Breast epithelium (tissue), 4 donors: ENCODE results near the gene ASTN2. TPM values are rescaled to one million over a fixed set of nuclear protein-coding genes. Genes with fewer than 3 reads are reported as not detected.

Experiments
- DNase-seq, 2 donors: peaks; one replicate each; pipeline ENCODE4 v3.0.0-alpha.2; 2019; ENCODE audit warnings: low spot score in 2 of 2
- H3K27ac ChIP-seq, 2 donors: fragments of 200-600 bp; sonication (generic) in 1 of 2; one replicate each; pipeline ENCODE4 v1.5.1; 2016 to 2019; ENCODE audit warnings: mild to moderate bottlenecking in 1 of 2
- H3K27me3 ChIP-seq, 2 donors: fragments of 200-600 bp; sonication (generic) in 1 of 2; one replicate each; pipeline versions ENCODE4 v1.5.1 to v1.6.0; 2017 to 2019; ENCODE audit warnings: control low read depth in 1 of 2, mild to moderate bottlenecking in 1 of 2
- H3K36me3 ChIP-seq: fragments of 200-600 bp; one replicate; pipeline ENCODE4 v1.5.1; 2019
- H3K4me1 ChIP-seq, 2 donors: fragments of 200-600 bp; sonication (generic); one replicate each; pipeline ENCODE4 v1.5.1; 2016 to 2019; ENCODE audit warnings: control low read depth in 1 of 2
- H3K4me3 ChIP-seq, 3 donors: fragments of 200-600 bp; sonication (generic); 1 replicate in 2 of 3; 2 replicates in 1 of 3; pipeline ENCODE4 v1.5.1; 2016 to 2019; ENCODE audit warnings: mild to moderate bottlenecking in 3 of 3, moderate library complexity in 2 of 3
- H3K9me3 ChIP-seq, 2 donors: fragments of 200-600 bp; sonication (generic) in 1 of 2; one replicate each; pipeline ENCODE4 v1.5.1; 2016 to 2019; ENCODE audit warnings: control low read depth in 1 of 2
- POLR2A ChIP-seq: fragments of 450-650 bp; IDR thresholded peaks from one replicate; pipeline ENCODE4 v1.6.1; 2016; ENCODE audit warnings: antibody characterized with exemption, mild to moderate bottlenecking, moderate library complexity
- POLR2AphosphoS5 ChIP-seq, 3 donors: sonication (generic); formaldehyde crosslinking; IDR thresholded peaks; one replicate each; pipeline ENCODE4 v1.6.1; 2017; ENCODE audit warnings: antibody characterized with exemption in 3 of 3
- intact Hi-C: fragments of 100-400 bp; cut with DNase I; formaldehyde crosslinking; loops from one replicate; pipeline ENCODE4 v1.15.1; 2023; ENCODE audit warnings: low total_unique reads
- total RNA-seq, 3 donors: library from RNA; depleted of rRNA; stranded (reverse); fragments of >200 nt; gene quantifications; one replicate each; pipeline ENCODE4 v1.1.0, GENCODE V29; 2016
- TF ChIP-seq, protein P1 (sequence below), 3 donors: fragments of 450-650 bp; IDR thresholded peaks; one replicate each; pipeline ENCODE4 v1.5.1; 2016 to 2017; ENCODE audit warnings: antibody characterized with exemption in 3 of 3, mild to moderate bottlenecking in 3 of 3, moderate library complexity in 3 of 3

ASTN2 gene
- total RNA-seq, 3 donors from 2014 or later: 9.1 to 13.8 (median 9.8) TPM

DNA sequence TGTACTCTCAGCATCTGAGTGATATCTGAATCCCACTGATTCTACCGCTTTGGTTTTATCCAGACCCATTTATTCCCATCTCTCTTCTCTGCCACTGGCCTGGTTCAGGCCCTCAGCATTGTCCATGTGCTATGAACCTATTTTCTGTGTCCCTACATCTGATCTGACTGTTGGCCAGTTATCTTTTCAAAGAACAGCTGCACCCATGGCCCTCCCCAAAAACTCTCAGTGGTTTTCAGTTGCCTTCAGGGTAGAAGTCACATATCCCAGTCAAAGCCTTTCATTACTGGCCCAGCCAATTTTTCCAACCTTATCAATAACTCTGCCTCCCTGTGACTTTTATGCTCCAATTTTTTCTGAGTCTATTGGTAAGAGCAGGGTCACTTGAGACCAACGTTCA lies 430.7 kb downstream of the ASTN2 start:
- no peaks in the 10 kb centered on the region for H3K36me3 ChIP-seq
- TF ChIP-seq POLR2A: no peak
- TF ChIP-seq, protein P1, sequence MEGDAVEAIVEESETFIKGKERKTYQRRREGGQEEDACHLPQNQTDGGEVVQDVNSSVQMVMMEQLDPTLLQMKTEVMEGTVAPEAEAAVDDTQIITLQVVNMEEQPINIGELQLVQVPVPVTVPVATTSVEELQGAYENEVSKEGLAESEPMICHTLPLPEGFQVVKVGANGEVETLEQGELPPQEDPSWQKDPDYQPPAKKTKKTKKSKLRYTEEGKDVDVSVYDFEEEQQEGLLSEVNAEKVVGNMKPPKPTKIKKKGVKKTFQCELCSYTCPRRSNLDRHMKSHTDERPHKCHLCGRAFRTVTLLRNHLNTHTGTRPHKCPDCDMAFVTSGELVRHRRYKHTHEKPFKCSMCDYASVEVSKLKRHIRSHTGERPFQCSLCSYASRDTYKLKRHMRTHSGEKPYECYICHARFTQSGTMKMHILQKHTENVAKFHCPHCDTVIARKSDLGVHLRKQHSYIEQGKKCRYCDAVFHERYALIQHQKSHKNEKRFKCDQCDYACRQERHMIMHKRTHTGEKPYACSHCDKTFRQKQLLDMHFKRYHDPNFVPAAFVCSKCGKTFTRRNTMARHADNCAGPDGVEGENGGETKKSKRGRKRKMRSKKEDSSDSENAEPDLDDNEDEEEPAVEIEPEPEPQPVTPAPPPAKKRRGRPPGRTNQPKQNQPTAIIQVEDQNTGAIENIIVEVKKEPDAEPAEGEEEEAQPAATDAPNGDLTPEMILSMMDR (IDR thresholded peaks at IDR 0.05): no peak
- no peak for TF ChIP-seq POLR2AphosphoS5 (IDR thresholded peaks at IDR 0.05)
- H3K27ac ChIP-seq: no peak overlapping the region
- intact Hi-C loops: no loop called here
- H3K4me1 ChIP-seq: no peaks in the 10 kb centered on the region
- no peak overlapping the region for H3K4me3 ChIP-seq
- no peak for DNase-seq
- no peaks in the 10 kb centered on the region for H3K9me3 ChIP-seq
- no peaks in the 10 kb centered on the region for H3K27me3 ChIP-seq

DNA sequence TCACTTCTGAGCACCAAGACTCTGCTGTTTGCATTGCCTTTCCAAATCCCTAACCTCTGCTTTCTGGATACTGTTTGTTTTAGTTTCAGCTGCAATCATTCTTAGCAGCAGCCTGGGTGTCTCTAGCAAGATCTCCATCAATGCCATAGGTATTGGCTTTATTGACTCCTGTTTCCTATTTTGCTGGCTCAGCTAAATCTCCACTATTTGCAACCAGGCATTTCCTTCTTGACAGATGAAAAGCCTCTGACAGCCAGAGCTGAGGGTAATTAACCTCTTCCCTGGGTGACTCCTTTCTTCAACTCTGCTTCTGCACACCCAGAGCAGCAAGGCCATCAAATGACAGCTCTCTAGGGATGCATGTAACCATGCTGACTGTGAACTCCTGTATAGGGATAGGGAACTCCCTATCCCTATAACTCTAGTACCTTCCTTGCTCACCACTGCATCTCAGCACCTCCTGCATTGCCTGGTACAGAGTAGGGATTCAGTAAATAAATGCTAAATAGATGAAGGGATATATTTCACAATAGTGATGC lies 434.2 kb downstream of the ASTN2 start:
- intact Hi-C loops: no loop called here
- Histone ChIP-seq H3K4me3 (no peak overlapping the region), H3K27ac (no peak overlapping the region), H3K4me1 (no peaks in the 10 kb centered on the region), H3K27me3 (no peaks in the 10 kb centered on the region), H3K36me3 (no peaks in the 10 kb centered on the region), H3K9me3 (no peaks in the 10 kb centered on the region)
- DNase-seq: no peak
- no peak for TF ChIP-seq POLR2AphosphoS5 (IDR thresholded peaks at IDR 0.05)
- no peak for TF ChIP-seq POLR2A
- TF ChIP-seq, protein P1 (IDR thresholded peaks at IDR 0.05): no peak

DNA sequence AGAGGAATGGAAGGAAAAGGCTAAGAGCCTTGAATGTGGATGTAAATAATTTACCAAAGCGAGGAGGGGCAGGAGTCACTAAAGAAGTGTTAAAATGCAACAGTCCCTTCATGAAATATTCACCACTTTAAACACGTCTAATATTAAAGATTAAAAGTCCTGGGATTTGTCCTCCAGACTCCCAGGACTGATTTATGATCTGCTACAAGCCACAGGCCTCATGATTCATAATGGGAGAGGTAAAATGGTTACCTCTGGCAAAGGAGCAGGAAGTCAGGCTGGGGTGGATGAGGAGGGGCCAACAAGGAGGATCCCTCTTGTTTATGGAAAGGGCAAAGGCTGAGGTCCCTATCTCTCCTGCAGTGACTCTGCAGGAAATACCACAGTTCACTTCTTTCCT lies 435.4 kb downstream of the ASTN2 start:
- TF ChIP-seq, protein P1 (IDR thresholded peaks at IDR 0.05): no peak
- Histone ChIP-seq H3K27me3 (no peaks in the 10 kb centered on the region), H3K4me3 (no peak overlapping the region), H3K4me1 (no peaks in the 10 kb centered on the region), H3K36me3 (no peaks in the 10 kb centered on the region), H3K9me3 (no peaks in the 10 kb centered on the region), H3K27ac (no peak overlapping the region)
- intact Hi-C loops: no loop called here
- no peak for DNase-seq

DNA sequence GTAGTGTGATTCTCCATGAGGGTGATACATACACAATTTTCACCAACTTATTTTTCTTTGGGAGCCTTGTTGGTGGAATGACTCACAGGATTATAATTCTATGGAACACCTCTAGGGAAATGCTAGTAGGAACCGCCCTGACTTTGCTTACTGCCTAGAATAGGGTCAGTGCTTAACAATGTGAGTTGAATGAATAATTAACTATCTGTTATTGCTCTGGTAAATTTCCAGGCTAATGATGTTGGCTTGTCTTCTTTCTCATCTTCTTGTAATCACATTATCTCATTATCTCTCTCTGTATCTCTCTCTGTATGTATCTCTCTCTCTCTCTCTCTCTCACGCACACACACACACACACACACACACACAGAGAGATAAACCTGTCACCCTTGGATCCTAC lies 436.7 kb downstream of the ASTN2 start:
- H3K4me1 ChIP-seq: no peaks in the 10 kb centered on the region
- TF ChIP-seq POLR2AphosphoS5 (IDR thresholded peaks at IDR 0.05): no peak
- TF ChIP-seq, protein P1 (IDR thresholded peaks at IDR 0.05): no peak
- TF ChIP-seq POLR2A: no peak
- H3K27me3 ChIP-seq: no peaks in the 10 kb centered on the region

DNA sequence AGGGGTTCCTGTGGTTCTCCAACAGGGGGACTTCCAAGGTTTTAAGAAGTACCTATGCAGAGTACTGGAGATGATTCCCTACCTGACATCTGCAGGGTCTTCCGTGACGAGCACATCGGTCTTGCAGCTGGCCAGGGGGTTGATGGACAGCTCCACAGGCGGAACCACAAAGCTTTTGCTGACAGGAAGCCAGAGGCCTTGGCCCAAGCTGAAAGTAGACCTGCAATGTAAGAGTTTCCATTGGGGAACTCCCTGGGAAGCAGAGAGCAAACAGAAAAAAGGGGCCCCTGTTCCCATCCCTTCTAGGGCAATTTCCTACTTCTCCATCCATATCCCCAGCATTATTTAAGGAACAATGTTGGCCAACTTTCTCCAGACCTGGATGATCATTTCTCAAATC lies 439.7 kb downstream of the ASTN2 start:
- H3K36me3 ChIP-seq: no peaks in the 10 kb centered on the region
- TF ChIP-seq, protein P1 (IDR thresholded peaks at IDR 0.05): no peak
- TF ChIP-seq POLR2AphosphoS5 (IDR thresholded peaks at IDR 0.05): no peak
- TF ChIP-seq POLR2A: no peak
- DNase-seq: no peak
- H3K4me1 ChIP-seq: no peaks in the 10 kb centered on the region
- H3K27me3 ChIP-seq: no peaks in the 10 kb centered on the region
- intact Hi-C loops: no loop called here
- no peak overlapping the region for H3K27ac ChIP-seq
- H3K9me3 ChIP-seq: no peaks in the 10 kb centered on the region
- no peak overlapping the region for H3K4me3 ChIP-seq

More for the DNA sequence above, 436.7 kb downstream of the ASTN2 start:
- Histone ChIP-seq H3K36me3 (no peaks in the 10 kb centered on the region), H3K27ac (no peak overlapping the region), H3K4me3 (no peak overlapping the region), H3K9me3 (no peaks in the 10 kb centered on the region)
- DNase-seq: no peak
- intact Hi-C loops: no loop called here
